ENCODE results near the gene PSTPIP2. TPM values are rescaled to one million over a fixed set of nuclear protein-coding genes. Genes with fewer than 3 reads are reported as not detected.

The PSTPIP2 gene
- total and polyA plus RNA-seq, 2 donors (not counting 3 experiments of a cell fraction or from before 2014, with no cell fraction given): 1.6 to 4.9 TPM

- peaks cover 0 to 2% of the 10 kb centered on the region in 2 experiments for H3K27me3 ChIP-seq (ENCODE audit: control insufficient read depth in 2 of 2, insufficient read depth in 2 of 2, low read length in 2 of 2)
- no peaks in the 10 kb centered on the region for H3K9me1 ChIP-seq (replicated peaks; ENCODE audit: control insufficient read depth, extremely low read depth, insufficient read depth, low read length)
- no peaks in the 10 kb centered on the region for H3K4me1 ChIP-seq (ENCODE audit: control insufficient read depth, extremely low read depth, insufficient read depth, low read length)
- H3K4me2 ChIP-seq (ENCODE audit: insufficient read depth, low read length): no peak overlapping the region
- TF ChIP-seq JUN (IDR thresholded peaks at IDR 0.05; ENCODE audit: borderline replicate concordance, insufficient read depth, insufficient read length, low read depth) (no peak), GATA2 (IDR thresholded peaks at IDR 0.05; ENCODE audit: insufficient read depth, insufficient read length, low read depth, low read length) (no peak), CTCF (IDR thresholded peaks at IDR 0.05; ENCODE audit: extremely low read depth in 1 of 2, insufficient read depth in 1 of 2, low read depth in 1 of 2, low read length in 2 of 2) (no peak), EZH2 (IDR thresholded peaks at IDR 0.05; ENCODE audit: borderline replicate concordance, low read depth, low read length, severe bottlenecking) (no peak), MYC (IDR thresholded peaks at IDR 0.05; ENCODE audit: low read depth, low read length) (no peak), POLR2A (IDR thresholded peaks at IDR 0.05; ENCODE audit: low read depth, low read length) (no peak), POLR2AphosphoS5 (IDR thresholded peaks at IDR 0.05; ENCODE audit: insufficient read depth, low read depth, low read length) (no peak), FOS (IDR thresholded peaks at IDR 0.05; ENCODE audit: borderline replicate concordance, insufficient read depth, low read length) (no peak), MAX (IDR thresholded peaks at IDR 0.05; ENCODE audit: insufficient read depth, insufficient read length) (no peak)
- H3K79me2 ChIP-seq (ENCODE audit: control insufficient read depth, insufficient read depth, low read length): no peaks in the 10 kb centered on the region
- intact Hi-C loops (cut with micrococcal nuclease): no loop called here
- H3K27ac ChIP-seq (ENCODE audit: insufficient read depth, low read depth, low read length): no peak overlapping the region
- no peaks in the 10 kb centered on the region for H3K9me3 ChIP-seq (replicated peaks; ENCODE audit: control insufficient read depth, insufficient read depth, low read length)
- no peaks in the 10 kb centered on the region for H3K36me3 ChIP-seq (ENCODE audit: control insufficient read depth in 2 of 2, extremely low read depth in 1 of 2, insufficient read depth in 2 of 2, low read length in 2 of 2)
- dilution Hi-C loops (cut with MboI; ENCODE audit: extremely low pct_ligation_motif_present, low sequenced_read_pairs): no loop called here
- no peaks in the 10 kb centered on the region for H4K20me1 ChIP-seq (replicated peaks; ENCODE audit: control insufficient read depth, extremely low read depth, insufficient read depth, low read length)
- ChIA-PET POLR2A (no interaction called here), CTCF (interaction anchor here (1.5 kb wide), 2 partner anchors 9 to 27 kb away, joined by 3 to 4 read pairs; no protein-coding TSS in a partner anchor)
- no peak overlapping the region for H3K4me3 ChIP-seq (replicated peaks in 1 of 3; ENCODE audit: insufficient read depth in 1 of 3, low read depth in 1 of 3, low read length in 3 of 3)
- BruUV-seq (replicated peaks): no TSS peak
- FAIRE-seq (no peak), DNase-seq (ENCODE audit: low read depth, low spot score) (no peak)
- H3K9ac ChIP-seq (replicated peaks; ENCODE audit: extremely low read depth, insufficient read depth, low read length): no peak overlapping the region
- H2AFZ ChIP-seq (ENCODE audit: low read depth, low read length): no peak overlapping the region
Observed at GRCh38 chr18:46046688-46047087, 25.4 kb downstream of the PSTPIP2 start.

Data from endothelial cell of umbilical vein (primary cell).